Stomach (tissue), 4 donors: ENCODE results near the gene SPATA6.

ENCODE experiments used
- CTCF ChIP-seq, 7 experiments: fragments of 450-650 bp in 4 of 7; fragments of 200-600 bp in 3 of 7; sonication (generic) in 3 of 7; IDR thresholded peaks; one replicate each; pipeline ENCODE4 v1.5.1; 2016 to 2019; ENCODE audit warnings: antibody characterized with exemption in 7 of 7, control low read depth in 2 of 7, mild to moderate bottlenecking in 1 of 7
- EP300 ChIP-seq: sonication (generic); formaldehyde crosslinking; IDR thresholded peaks from one replicate; pipeline ENCODE4 v1.6.1; 2017; ENCODE audit warnings: antibody characterized with exemption
- POLR2A ChIP-seq, 4 donors: fragments of 450-650 bp; IDR thresholded peaks; one replicate each; pipeline ENCODE4 v1.6.1; 2016; ENCODE audit warnings: antibody characterized with exemption in 4 of 4, control low read depth in 2 of 4, mild to moderate bottlenecking in 1 of 4, moderate library complexity in 1 of 4

- no peak for TF ChIP-seq CTCF (IDR thresholded peaks at IDR 0.05)
- TF ChIP-seq POLR2A (IDR thresholded peaks at IDR 0.05) = no peak
- no peak for TF ChIP-seq EP300
Measured at GRCh38 chr1:48488721-48489120, 16.7 kb upstream of the SPATA6 start.
